NCI-H2196 treated with DMSO at 0.1 percent for 48 hours (cell line): ENCODE results near the gene SUCLG1.
"Not testable (repeated sequence)": the region's sequence is repeated elsewhere in the genome, so short reads cannot be mapped to it uniquely, and the experiment has no call there.

Experiments
- DNase-seq: peaks from one replicate; lab custom pipeline; 2025; ENCODE audit not compliant: unreplicated experiment; lab: John Stamatoyannopoulos, UW

SUCLG1 gene

GRCh38 chr2:84424152-84424551 lies 34.9 kb downstream of the SUCLG1 start:
- no peak for DNase-seq

GRCh38 chr2:84421791-84422190 lies 37.3 kb downstream of the SUCLG1 start:
- DNase-seq: no peak

GRCh38 chr2:84421197-84421596 lies 37.9 kb downstream of the SUCLG1 start:
- no peak for DNase-seq

- no peak for DNase-seq
Measured at GRCh38 chr2:84417453-84418145, 41.5 kb downstream of the SUCLG1 start.

- no peak for DNase-seq
Measured at GRCh38 chr2:84409531-84409930, 49.5 kb downstream of the SUCLG1 start.

- not testable (repeated sequence) for DNase-seq
Measured at GRCh38 chr2:84402111-84402510, 57.0 kb downstream of the SUCLG1 start.

- DNase-seq: not testable (repeated sequence)
Measured at GRCh38 chr2:84399839-84400238, 59.2 kb downstream of the SUCLG1 start.

GRCh38 chr2:84395820-84396219 lies 63.3 kb downstream of the SUCLG1 start:
- DNase-seq: no peak

GRCh38 chr2:84394628-84395027 lies 64.5 kb downstream of the SUCLG1 start:
- no peak for DNase-seq

GRCh38 chr2:84393829-84394228 lies 65.3 kb downstream of the SUCLG1 start:
- no peak for DNase-seq

- no peak for DNase-seq
Measured at GRCh38 chr2:84389794-84390193, 69.3 kb downstream of the SUCLG1 start.

GRCh38 chr2:84388921-84389490 lies 70.1 kb downstream of the SUCLG1 start:
- DNase-seq: no peak

- DNase-seq: no peak
Measured at GRCh38 chr2:84388133-84388532, 70.9 kb downstream of the SUCLG1 start.

GRCh38 chr2:84386336-84387040 lies 72.6 kb downstream of the SUCLG1 start:
- DNase-seq: no peak

GRCh38 chr2:84383271-84383670 lies 75.8 kb downstream of the SUCLG1 start:
- no peak for DNase-seq

- no peak for DNase-seq
Measured at GRCh38 chr2:84380875-84381274, 78.2 kb downstream of the SUCLG1 start.

- no peak for DNase-seq
Measured at GRCh38 chr2:84378960-84379359, 80.1 kb downstream of the SUCLG1 start.

- no peak for DNase-seq
Measured at GRCh38 chr2:84375020-84375419, 84.1 kb downstream of the SUCLG1 start.

- DNase-seq: no peak
Measured at GRCh38 chr2:84373866-84374265, 85.2 kb downstream of the SUCLG1 start.
